Neural progenitor cell (in vitro differentiated cells): ENCODE measurements around the gene MYH7. TPM values are rescaled to one million over a fixed set of nuclear protein-coding genes. Genes with fewer than 3 reads are reported as not detected.
A peak's percentile ranks its signal among the peaks of the same experiment; 100 is the strongest.

Source experiments
- DNase-seq: peaks from one replicate; pipeline ENCODE4 v3.0.0-alpha.2; 2016; ENCODE audit warnings: low spot score
- H2AFZ ChIP-seq: fragments of 200-600 bp; sonication (generic); replicated peaks from 2 replicates; pipeline ENCODE4 v1.6.1; 2016; ENCODE audit warnings: antibody characterized with exemption
- H3F3A ChIP-seq: fragments of 200-600 bp; sonication (generic); 2 replicates; pipeline ENCODE4 v1.6.1; 2016; ENCODE audit warnings: antibody characterized with exemption, low read depth
- H3K27ac ChIP-seq: fragments of 200-600 bp; sonication (generic); 2 replicates; pipeline ENCODE4 v1.5.1; 2016; ENCODE audit warnings: mild to moderate bottlenecking
- H3K27me3 ChIP-seq: fragments of 200-600 bp; sonication (generic); 2 replicates; pipeline ENCODE4 v1.6.1; 2016; ENCODE audit warnings: mild to moderate bottlenecking, moderate library complexity
- H3K36me3 ChIP-seq: fragments of 200-600 bp; sonication (generic); 2 replicates; pipeline ENCODE4 v1.5.1; 2016
- H3K4me1 ChIP-seq: fragments of 200-600 bp; sonication (generic); 2 replicates; pipeline ENCODE4 v1.6.1; 2016; ENCODE audit warnings: mixed run types
- H3K4me2 ChIP-seq: fragments of 200-600 bp; sonication (generic); 2 replicates; pipeline ENCODE4 v1.6.1; 2016
- H3K4me3 ChIP-seq: fragments of 200-600 bp; sonication (generic); 2 replicates; pipeline ENCODE4 v1.5.1; 2016
- H3K79me2 ChIP-seq: fragments of 200-600 bp; sonication (generic); 2 replicates; pipeline ENCODE4 v1.6.1; 2016; ENCODE audit warnings: low read depth
- H3K9ac ChIP-seq: fragments of 200-600 bp; sonication (generic); 2 replicates; pipeline ENCODE4 v1.6.1; 2016
- H3K9me3 ChIP-seq: fragments of 200-600 bp; sonication (generic); 2 replicates; pipeline ENCODE4 v1.5.1; 2016; ENCODE audit warnings: low read depth
- H4K20me1 ChIP-seq: fragments of 200-600 bp; sonication (generic); 2 replicates; pipeline ENCODE4 v1.6.1; 2016; ENCODE audit warnings: low read depth
- H3K27ac Mint-ChIP-seq: 3 replicates; pipeline ENCODE4 v1.8.0; 2021; ENCODE audit warnings: mixed read lengths
- H3K27me3 Mint-ChIP-seq: 2 replicates; pipeline ENCODE4 v1.8.0; 2022; ENCODE audit warnings: low read depth, mild to moderate bottlenecking, inconsistent platforms, moderate library complexity, mixed read lengths; ENCODE audit not compliant: insufficient read depth
- H3K36me3 Mint-ChIP-seq: 3 replicates; pipeline ENCODE4 v1.8.0; 2021; ENCODE audit warnings: mixed read lengths
- H3K4me1 Mint-ChIP-seq: 3 replicates; pipeline ENCODE4 v1.8.0; 2021; ENCODE audit warnings: mixed read lengths
- H3K4me3 Mint-ChIP-seq: 3 replicates; pipeline ENCODE4 v1.8.0; 2021; ENCODE audit warnings: mild to moderate bottlenecking, moderate library complexity, mixed read lengths
- H3K9me3 Mint-ChIP-seq: 3 replicates; pipeline ENCODE4 v1.8.0; 2020; ENCODE audit warnings: mixed read lengths
- EZH2 ChIP-seq: fragments of 200-600 bp; sonication (generic); IDR thresholded peaks from 2 replicates; pipeline ENCODE4 v1.6.1; 2017; ENCODE audit warnings: antibody characterized with exemption, mild to moderate bottlenecking, moderate library complexity
- EZH2phosphoT487 ChIP-seq: fragments of 200-600 bp; sonication (generic); IDR thresholded peaks from 2 replicates; pipeline ENCODE4 v1.6.1; 2017; ENCODE audit warnings: antibody characterized with exemption
- total RNA-seq: library from RNA; depleted of rRNA; stranded (reverse); fragments of >200 nt; gene quantifications from 2 replicates; pipeline ENCODE4 v1.2.3, GENCODE V29; 2015; ENCODE audit warnings: low replicate concordance
- TF ChIP-seq, protein P1 (sequence below): fragments of 200-600 bp; sonication (generic); IDR thresholded peaks from 2 replicates; pipeline ENCODE4 v1.5.1; 2017; ENCODE audit warnings: antibody characterized with exemption, mild to moderate bottlenecking

MYH7 gene
- total RNA-seq, 1 donor from 2014 or later, result not detected

- Mint-ChIP-seq H3K36me3 (no peaks in the 10 kb centered on the region), H3K27ac (peak overlapping the region; percentile 86), H3K4me3 (no peak overlapping the region), H3K4me1 (peaks cover 28% of the 10 kb centered on the region), H3K27me3 (peaks cover 7% of the 10 kb centered on the region), H3K9me3 (no peaks in the 10 kb centered on the region)
- Histone ChIP-seq H3K27ac (no peak overlapping the region), H3K4me1 (peaks cover 27% of the 10 kb centered on the region), H3K4me3 (no peak overlapping the region), H3K27me3 (peaks cover 9% of the 10 kb centered on the region), H4K20me1 (no peaks in the 10 kb centered on the region), H3F3A (peaks cover 12% of the 10 kb centered on the region), H3K4me2 (no peak overlapping the region), H2AFZ (no peak overlapping the region), H3K9me3 (no peaks in the 10 kb centered on the region), H3K9ac (no peak overlapping the region), H3K36me3 (no peaks in the 10 kb centered on the region), H3K79me2 (no peaks in the 10 kb centered on the region)
- TF ChIP-seq EZH2 (no peak), EZH2phosphoT487 (no peak)
- TF ChIP-seq, protein P1, sequence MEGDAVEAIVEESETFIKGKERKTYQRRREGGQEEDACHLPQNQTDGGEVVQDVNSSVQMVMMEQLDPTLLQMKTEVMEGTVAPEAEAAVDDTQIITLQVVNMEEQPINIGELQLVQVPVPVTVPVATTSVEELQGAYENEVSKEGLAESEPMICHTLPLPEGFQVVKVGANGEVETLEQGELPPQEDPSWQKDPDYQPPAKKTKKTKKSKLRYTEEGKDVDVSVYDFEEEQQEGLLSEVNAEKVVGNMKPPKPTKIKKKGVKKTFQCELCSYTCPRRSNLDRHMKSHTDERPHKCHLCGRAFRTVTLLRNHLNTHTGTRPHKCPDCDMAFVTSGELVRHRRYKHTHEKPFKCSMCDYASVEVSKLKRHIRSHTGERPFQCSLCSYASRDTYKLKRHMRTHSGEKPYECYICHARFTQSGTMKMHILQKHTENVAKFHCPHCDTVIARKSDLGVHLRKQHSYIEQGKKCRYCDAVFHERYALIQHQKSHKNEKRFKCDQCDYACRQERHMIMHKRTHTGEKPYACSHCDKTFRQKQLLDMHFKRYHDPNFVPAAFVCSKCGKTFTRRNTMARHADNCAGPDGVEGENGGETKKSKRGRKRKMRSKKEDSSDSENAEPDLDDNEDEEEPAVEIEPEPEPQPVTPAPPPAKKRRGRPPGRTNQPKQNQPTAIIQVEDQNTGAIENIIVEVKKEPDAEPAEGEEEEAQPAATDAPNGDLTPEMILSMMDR, result no peak
- no peak for DNase-seq
Observed at GRCh38 chr14:23445773-23446172, 10.3 kb upstream of the MYH7 start.

DNA sequence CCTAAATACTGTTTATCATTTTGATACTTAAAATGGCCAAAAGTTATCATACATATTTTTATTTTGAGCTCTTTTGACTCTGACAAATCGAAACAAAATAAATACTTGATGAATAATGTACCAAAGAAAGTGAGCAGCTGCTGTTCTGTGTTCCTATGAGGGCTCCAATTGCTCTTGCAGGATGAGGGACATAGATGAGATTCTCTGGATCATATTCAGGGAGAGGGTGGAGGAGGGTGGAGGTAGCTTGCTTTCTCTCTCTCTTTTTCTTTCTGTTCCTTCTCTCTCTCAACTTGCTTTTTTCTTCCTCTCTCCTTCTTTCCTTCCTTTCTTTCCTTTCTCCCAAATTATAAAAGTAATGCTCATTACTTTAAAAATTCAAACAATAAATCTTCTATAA lies 8.9 kb upstream of the MYH7 start:
- H3K4me3 ChIP-seq, result no peak overlapping the region
- Mint-ChIP-seq H3K27me3 (peaks cover 17% of the 10 kb centered on the region), H3K4me3 (no peak overlapping the region), H3K4me1 (peaks cover 32% of the 10 kb centered on the region), H3K27ac (no peak overlapping the region), H3K9me3 (no peaks in the 10 kb centered on the region), H3K36me3 (no peaks in the 10 kb centered on the region)
- H3F3A ChIP-seq, result peaks cover 15% of the 10 kb centered on the region
- H3K79me2 ChIP-seq, result no peaks in the 10 kb centered on the region
- H3K4me2 ChIP-seq, result no peak overlapping the region
- no peak overlapping the region for H3K9ac ChIP-seq
- TF ChIP-seq EZH2phosphoT487, result no peak
- TF ChIP-seq EZH2, result no peak
- H3K27me3 ChIP-seq, result peaks cover 9% of the 10 kb centered on the region
- H3K4me1 ChIP-seq, result peaks cover 28% of the 10 kb centered on the region
- H3K9me3 ChIP-seq, result no peaks in the 10 kb centered on the region
- no peak overlapping the region for H3K27ac ChIP-seq
- H3K36me3 ChIP-seq, result no peaks in the 10 kb centered on the region
- H4K20me1 ChIP-seq, result no peaks in the 10 kb centered on the region
- no peak overlapping the region for H2AFZ ChIP-seq
- no peak for DNase-seq

GRCh38 chr14:23443881-23444280 lies 8.4 kb upstream of the MYH7 start:
- no peaks in the 10 kb centered on the region for H3K36me3 ChIP-seq
- TF ChIP-seq, protein P1, result no peak
- TF ChIP-seq EZH2phosphoT487, result no peak
- TF ChIP-seq EZH2, result no peak
- H3K79me2 ChIP-seq, result no peaks in the 10 kb centered on the region
- no peak for DNase-seq
- peak overlapping the region; percentile 54 for H2AFZ ChIP-seq
- peaks cover 35% of the 10 kb centered on the region for H3K4me1 Mint-ChIP-seq
- peaks cover 19% of the 10 kb centered on the region for H3F3A ChIP-seq
- peaks cover 15% of the 10 kb centered on the region for H3K27me3 Mint-ChIP-seq
- no peak overlapping the region for H3K9ac ChIP-seq
- no peak overlapping the region for H3K27ac ChIP-seq
- peak overlapping the region; percentile 75 for H3K4me2 ChIP-seq
- H4K20me1 ChIP-seq, result no peaks in the 10 kb centered on the region
- no peaks in the 10 kb centered on the region for H3K9me3 ChIP-seq
- H3K27ac Mint-ChIP-seq, result no peak overlapping the region
- H3K27me3 ChIP-seq, result peaks cover 9% of the 10 kb centered on the region
- no peaks in the 10 kb centered on the region for H3K9me3 Mint-ChIP-seq
- no peak overlapping the region for H3K4me3 Mint-ChIP-seq
- no peak overlapping the region for H3K4me3 ChIP-seq
- no peaks in the 10 kb centered on the region for H3K36me3 Mint-ChIP-seq
- peaks cover 33% of the 10 kb centered on the region for H3K4me1 ChIP-seq

GRCh38 chr14:23443411-23443812 lies 8.0 kb upstream of the MYH7 start:
- Histone ChIP-seq H3K79me2 (no peaks in the 10 kb centered on the region), H3K27ac (no peak overlapping the region), H3K36me3 (no peaks in the 10 kb centered on the region), H3K27me3 (peaks cover 9% of the 10 kb centered on the region), H3K4me1 (peaks cover 37% of the 10 kb centered on the region), H2AFZ (peak overlapping the region; percentile 54), H3K9me3 (no peaks in the 10 kb centered on the region), H4K20me1 (no peaks in the 10 kb centered on the region), H3K4me3 (no peak overlapping the region), H3K9ac (no peak overlapping the region), H3K4me2 (peak overlapping the region; percentile 75), H3F3A (peaks cover 24% of the 10 kb centered on the region)
- H3K4me1 Mint-ChIP-seq, result peaks cover 40% of the 10 kb centered on the region
- H3K9me3 Mint-ChIP-seq, result no peaks in the 10 kb centered on the region
- DNase-seq, result peak; percentile 77
- H3K27me3 Mint-ChIP-seq, result peaks cover 12% of the 10 kb centered on the region
- TF ChIP-seq EZH2, result no peak
- TF ChIP-seq, protein P1, result no peak
- no peak for TF ChIP-seq EZH2phosphoT487
- no peak overlapping the region for H3K4me3 Mint-ChIP-seq
- H3K36me3 Mint-ChIP-seq, result no peaks in the 10 kb centered on the region
- peak overlapping the region; percentile 95 for H3K27ac Mint-ChIP-seq
